Measurements from ENCODE around the gene NUP85. TPM values are rescaled to one million over a fixed set of nuclear protein-coding genes. Genes with fewer than 3 reads are reported as not detected.
"Not testable (repeated sequence)": the region's sequence is repeated elsewhere in the genome, so short reads cannot be mapped to it uniquely, and the experiment has no call there.

The NUP85 gene
- total and polyA plus RNA-seq, 2 experiments from 2014 or later, result 59.4 to 114 TPM

DNA sequence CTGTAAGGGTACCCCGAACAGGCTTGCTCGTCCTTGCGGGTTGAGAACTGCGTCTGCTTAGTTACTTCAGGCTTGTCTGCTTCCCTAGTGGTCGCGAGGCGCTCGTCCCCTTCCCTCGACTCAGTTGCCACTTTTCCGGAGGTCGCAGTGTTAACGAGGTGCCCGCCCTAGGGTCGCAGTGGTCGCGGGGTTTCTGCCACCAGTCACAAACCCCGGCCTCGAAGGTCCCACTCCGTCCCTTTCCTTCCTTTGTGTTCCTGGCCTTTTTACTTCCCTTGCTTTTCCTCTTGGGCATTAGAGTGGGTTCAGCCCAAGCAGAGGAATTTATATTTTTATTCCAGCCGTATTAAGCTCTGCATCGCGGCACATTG, 299 bp downstream of the NUP85 start:
- TF ChIP-seq EZH2phosphoT487 (IDR thresholded peaks at IDR 0.05; ENCODE audit: unreplicated experiment) (no peak), NANOG (IDR thresholded peaks at IDR 0.05; ENCODE audit: borderline replicate concordance) (no peak), ZNF114 (CRISPR knock-in tag; IDR thresholded peaks at IDR 0.05) (no peak), JUNB (IDR thresholded peaks at IDR 0.05; ENCODE audit: unreplicated experiment) (no peak), ZNF331 (CRISPR knock-in tag; IDR thresholded peaks at IDR 0.05; ENCODE audit: low read depth) (no peak), EZH2 (IDR thresholded peaks at IDR 0.05; ENCODE audit: low read depth, unreplicated experiment) (no peak)
- TF ChIP-seq, protein P1, sequence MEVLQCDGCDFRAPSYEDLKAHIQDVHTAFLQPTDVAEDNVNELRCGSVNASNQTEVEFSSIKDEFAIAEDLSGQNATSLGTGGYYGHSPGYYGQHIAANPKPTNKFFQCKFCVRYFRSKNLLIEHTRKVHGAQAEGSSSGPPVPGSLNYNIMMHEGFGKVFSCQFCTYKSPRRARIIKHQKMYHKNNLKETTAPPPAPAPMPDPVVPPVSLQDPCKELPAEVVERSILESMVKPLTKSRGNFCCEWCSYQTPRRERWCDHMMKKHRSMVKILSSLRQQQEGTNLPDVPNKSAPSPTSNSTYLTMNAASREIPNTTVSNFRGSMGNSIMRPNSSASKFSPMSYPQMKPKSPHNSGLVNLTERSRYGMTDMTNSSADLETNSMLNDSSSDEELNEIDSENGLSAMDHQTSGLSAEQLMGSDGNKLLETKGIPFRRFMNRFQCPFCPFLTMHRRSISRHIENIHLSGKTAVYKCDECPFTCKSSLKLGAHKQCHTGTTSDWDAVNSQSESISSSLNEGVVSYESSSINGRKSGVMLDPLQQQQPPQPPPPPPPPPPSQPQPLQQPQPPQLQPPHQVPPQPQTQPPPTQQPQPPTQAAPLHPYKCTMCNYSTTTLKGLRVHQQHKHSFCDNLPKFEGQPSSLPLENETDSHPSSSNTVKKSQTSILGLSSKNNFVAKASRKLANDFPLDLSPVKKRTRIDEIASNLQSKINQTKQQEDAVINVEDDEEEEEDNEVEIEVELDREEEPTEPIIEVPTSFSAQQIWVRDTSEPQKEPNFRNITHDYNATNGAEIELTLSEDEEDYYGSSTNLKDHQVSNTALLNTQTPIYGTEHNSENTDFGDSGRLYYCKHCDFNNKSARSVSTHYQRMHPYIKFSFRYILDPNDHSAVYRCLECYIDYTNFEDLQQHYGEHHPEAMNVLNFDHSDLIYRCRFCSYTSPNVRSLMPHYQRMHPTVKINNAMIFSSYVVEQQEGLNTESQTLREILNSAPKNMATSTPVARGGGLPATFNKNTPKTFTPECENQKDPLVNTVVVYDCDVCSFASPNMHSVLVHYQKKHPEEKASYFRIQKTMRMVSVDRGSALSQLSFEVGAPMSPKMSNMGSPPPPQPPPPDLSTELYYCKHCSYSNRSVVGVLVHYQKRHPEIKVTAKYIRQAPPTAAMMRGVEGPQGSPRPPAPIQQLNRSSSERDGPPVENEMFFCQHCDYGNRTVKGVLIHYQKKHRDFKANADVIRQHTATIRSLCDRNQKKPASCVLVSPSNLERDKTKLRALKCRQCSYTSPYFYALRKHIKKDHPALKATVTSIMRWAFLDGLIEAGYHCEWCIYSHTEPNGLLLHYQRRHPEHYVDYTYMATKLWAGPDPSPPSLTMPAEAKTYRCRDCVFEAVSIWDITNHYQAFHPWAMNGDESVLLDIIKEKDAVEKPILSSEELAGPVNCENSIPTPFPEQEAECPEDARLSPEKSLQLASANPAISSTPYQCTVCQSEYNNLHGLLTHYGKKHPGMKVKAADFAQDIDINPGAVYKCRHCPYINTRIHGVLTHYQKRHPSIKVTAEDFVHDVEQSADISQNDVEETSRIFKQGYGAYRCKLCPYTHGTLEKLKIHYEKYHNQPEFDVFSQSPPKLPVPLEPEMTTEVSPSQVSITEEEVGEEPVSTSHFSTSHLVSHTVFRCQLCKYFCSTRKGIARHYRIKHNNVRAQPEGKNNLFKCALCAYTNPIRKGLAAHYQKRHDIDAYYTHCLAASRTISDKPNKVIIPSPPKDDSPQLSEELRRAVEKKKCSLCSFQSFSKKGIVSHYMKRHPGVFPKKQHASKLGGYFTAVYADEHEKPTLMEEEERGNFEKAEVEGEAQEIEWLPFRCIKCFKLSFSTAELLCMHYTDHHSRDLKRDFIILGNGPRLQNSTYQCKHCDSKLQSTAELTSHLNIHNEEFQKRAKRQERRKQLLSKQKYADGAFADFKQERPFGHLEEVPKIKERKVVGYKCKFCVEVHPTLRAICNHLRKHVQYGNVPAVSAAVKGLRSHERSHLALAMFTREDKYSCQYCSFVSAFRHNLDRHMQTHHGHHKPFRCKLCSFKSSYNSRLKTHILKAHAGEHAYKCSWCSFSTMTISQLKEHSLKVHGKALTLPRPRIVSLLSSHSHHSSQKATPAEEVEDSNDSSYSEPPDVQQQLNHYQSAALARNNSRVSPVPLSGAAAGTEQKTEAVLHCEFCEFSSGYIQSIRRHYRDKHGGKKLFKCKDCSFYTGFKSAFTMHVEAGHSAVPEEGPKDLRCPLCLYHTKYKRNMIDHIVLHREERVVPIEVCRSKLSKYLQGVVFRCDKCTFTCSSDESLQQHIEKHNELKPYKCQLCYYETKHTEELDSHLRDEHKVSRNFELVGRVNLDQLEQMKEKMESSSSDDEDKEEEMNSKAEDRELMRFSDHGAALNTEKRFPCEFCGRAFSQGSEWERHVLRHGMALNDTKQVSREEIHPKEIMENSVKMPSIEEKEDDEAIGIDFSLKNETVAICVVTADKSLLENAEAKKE (CRISPR knock-in tag; IDR thresholded peaks at IDR 0.05), result no peak
- TF ChIP-seq, protein P2, sequence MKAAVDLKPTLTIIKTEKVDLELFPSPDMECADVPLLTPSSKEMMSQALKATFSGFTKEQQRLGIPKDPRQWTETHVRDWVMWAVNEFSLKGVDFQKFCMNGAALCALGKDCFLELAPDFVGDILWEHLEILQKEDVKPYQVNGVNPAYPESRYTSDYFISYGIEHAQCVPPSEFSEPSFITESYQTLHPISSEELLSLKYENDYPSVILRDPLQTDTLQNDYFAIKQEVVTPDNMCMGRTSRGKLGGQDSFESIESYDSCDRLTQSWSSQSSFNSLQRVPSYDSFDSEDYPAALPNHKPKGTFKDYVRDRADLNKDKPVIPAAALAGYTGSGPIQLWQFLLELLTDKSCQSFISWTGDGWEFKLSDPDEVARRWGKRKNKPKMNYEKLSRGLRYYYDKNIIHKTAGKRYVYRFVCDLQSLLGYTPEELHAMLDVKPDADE (IDR thresholded peaks at IDR 0.05), result no peak
- Mint-ChIP-seq H3K27ac (peak overlapping the region; percentile 100), H3K4me3 (peak overlapping the region; percentile 94), H3K27me3 (ENCODE audit: insufficient read depth, low read depth, poor library complexity) (peaks cover 4% of the 10 kb centered on the region), H3K36me3 (ENCODE audit: low read depth) (peaks cover 24% of the 10 kb centered on the region), H3K4me1 (peaks cover 5% of the 10 kb centered on the region; the same call in 2 of the 3 replicates), H3K9me3 (no peaks in the 10 kb centered on the region; the same call in 2 of the 3 replicates)
- DNase-seq (ENCODE audit: low spot score) (no peak), ATAC-seq (peak; percentile 23)
- Histone ChIP-seq H3K9me2 (ENCODE audit: insufficient read depth) (no peaks in the 10 kb centered on the region), H2AFZ (peak overlapping the region; percentile 88), H3K4me2 (peak overlapping the region; percentile 100), H3K36me3 (ENCODE audit: insufficient read depth) (peaks cover 15% of the 10 kb centered on the region), H3K4me3 (peak overlapping the region; percentile 97), H3K4me1 (ENCODE audit: insufficient read depth) (peaks cover 14% of the 10 kb centered on the region), H3K79me2 (replicated peaks; ENCODE audit: insufficient read depth) (peaks cover 48% of the 10 kb centered on the region), H3K27ac (ENCODE audit: low read depth) (peak overlapping the region; percentile 100), H3F3A (replicated peaks; ENCODE audit: low read depth) (peaks cover 22% of the 10 kb centered on the region), H4K20me1 (replicated peaks; ENCODE audit: insufficient read depth) (peaks cover 18% of the 10 kb centered on the region), H3K27me3 (ENCODE audit: insufficient read depth) (no peaks in the 10 kb centered on the region)

DNA sequence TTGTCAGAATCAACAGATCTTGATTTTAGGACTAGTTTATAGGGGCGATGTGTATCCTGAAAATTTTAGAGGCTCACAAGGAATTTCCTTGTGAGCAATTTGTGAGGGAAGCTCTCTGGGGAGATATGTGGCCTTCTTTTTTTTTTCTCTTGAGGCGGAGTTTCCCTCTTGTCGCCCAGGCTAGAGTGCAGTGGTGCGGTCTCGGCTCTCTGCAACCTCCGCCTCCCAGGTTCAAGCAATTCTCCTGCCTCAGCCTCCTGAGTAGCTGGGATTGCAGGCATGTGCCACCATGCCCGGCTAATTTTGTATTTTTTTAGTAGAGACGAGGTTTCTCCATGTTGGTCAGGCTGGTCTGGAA, 1.6 kb downstream of the NUP85 start:
- not testable (repeated sequence) for H2AFZ ChIP-seq; DNase-seq (ENCODE audit: low spot score); H3K27me3 ChIP-seq (ENCODE audit: insufficient read depth); H3K9me3 Mint-ChIP-seq; H3K9me2 ChIP-seq (ENCODE audit: insufficient read depth); H3K27ac ChIP-seq (ENCODE audit: low read depth); ATAC-seq; H3K4me1 Mint-ChIP-seq; H3K27me3 Mint-ChIP-seq (ENCODE audit: insufficient read depth, low read depth, poor library complexity)
- peak overlapping the region; percentile 94 for H3K4me3 Mint-ChIP-seq
- Histone ChIP-seq H3K79me2 (replicated peaks; ENCODE audit: insufficient read depth) (peaks cover 48% of the 10 kb centered on the region), H3K4me2 (peak overlapping the region; percentile 100; the same call in 1 of the 2 replicates), H3K36me3 (ENCODE audit: insufficient read depth) (peaks cover 26% of the 10 kb centered on the region), H4K20me1 (replicated peaks; ENCODE audit: insufficient read depth) (peaks cover 18% of the 10 kb centered on the region), H3K4me3 (peak overlapping the region; percentile 97), H3F3A (replicated peaks; ENCODE audit: low read depth) (peaks cover 25% of the 10 kb centered on the region), H3K4me1 (ENCODE audit: insufficient read depth) (peaks cover 14% of the 10 kb centered on the region)
- H3K36me3 Mint-ChIP-seq (ENCODE audit: low read depth), result peaks cover 35% of the 10 kb centered on the region
- peak overlapping the region; percentile 100; the same call in 1 of the 2 replicates for H3K27ac Mint-ChIP-seq

Data from GM23338 (cell line).